Iris pigment epithelial cell (primary cell): ENCODE measurements around the gene PSG6.
"Not testable (repeated sequence)": the region's sequence is repeated elsewhere in the genome, so short reads cannot be mapped to it uniquely, and the experiment has no call there.

ENCODE experiments used
- DNase-seq: peaks from one replicate; pipeline ENCODE4 v3.0.0-alpha.2; 2011; ENCODE audit warnings: low read depth

Gene PSG6

DNA sequence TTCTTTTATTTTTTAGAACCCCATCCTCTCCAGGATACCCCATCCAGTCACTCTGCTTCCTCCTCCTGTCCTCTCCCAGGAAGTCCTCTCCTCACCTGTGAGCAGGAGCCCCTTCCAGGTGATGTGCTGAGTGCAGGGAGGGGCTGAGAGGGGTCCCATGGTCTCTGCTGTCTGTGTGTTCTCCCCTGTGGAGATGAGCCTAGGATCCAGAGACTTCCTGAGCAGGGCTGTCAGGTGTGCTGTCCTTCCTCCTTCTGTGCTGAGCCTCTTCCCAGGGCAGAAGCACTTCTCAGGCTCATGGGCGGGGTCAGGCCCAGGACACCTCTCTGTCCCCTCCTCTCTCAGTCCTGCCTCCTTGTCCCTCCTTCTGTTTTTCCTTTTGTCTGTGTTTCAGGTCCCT, at the start of gene PSG6:
TSS of gene PSG6 (minus strand) at position 261 of the 400 bp plus-strand sequence. CDS start at position 159, 102 bp downstream.
- not testable (repeated sequence) for DNase-seq

DNA sequence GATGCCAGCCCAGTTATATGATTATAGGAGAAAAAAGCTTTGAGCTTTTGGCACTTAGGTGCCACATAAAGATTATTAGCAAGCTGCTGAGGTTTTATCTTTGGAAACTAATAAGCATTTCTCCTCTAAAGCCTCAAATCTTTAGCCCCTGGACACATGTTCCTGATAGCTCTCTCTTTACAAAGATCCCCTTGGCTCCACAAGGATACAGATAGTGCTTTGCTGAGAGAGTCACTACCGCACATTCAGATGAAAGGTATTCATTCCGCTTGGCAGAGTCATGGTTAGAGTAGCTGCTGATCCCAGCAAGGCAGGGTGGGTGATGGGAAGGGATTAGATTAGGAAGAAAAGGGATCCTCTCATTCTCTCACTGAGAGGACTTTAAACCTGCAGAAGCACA, 47.5 kb upstream of the PSG6 start:
- DNase-seq = peak; percentile 70

DNA sequence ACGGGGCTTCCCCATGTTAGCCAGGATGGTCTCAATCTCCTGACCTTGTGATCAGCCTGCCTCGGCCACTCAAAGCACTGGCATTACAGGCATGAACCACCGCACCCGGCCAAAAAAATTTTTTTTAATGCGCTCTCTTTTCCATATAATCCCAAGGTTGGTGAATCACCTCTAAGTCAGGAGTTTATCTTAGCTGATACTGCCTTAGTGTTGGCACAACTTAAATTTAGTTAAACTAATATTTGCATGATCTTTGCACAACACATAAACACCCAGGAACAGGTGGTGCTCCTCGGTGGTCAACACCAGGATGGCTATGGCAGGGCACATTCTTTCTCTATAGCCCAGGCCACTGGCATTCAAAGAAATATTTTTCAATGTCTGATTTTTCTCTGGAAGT, 43.4 kb upstream of the PSG6 start:
- no peak for DNase-seq

DNA sequence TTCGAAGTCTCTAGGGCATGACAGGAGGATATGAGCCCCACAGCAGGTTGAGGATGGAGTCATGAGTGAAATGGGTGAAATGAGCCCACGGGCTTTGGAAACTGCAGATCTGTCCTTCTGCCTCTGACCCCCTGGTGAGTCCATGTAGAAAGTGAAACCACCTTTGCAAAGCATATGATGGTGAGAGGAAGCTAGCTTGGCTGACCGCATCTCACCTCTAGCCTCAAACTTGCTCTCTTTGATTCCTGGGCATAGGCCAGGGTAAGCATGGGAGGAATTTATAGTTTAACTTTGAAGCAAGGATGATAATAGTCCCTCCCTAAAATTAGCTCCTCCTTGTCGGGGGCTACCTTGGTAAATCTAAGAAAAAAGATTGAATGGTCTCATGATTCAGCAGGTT, 34.4 kb upstream of the PSG6 start:
- DNase-seq = not testable (repeated sequence)

DNA sequence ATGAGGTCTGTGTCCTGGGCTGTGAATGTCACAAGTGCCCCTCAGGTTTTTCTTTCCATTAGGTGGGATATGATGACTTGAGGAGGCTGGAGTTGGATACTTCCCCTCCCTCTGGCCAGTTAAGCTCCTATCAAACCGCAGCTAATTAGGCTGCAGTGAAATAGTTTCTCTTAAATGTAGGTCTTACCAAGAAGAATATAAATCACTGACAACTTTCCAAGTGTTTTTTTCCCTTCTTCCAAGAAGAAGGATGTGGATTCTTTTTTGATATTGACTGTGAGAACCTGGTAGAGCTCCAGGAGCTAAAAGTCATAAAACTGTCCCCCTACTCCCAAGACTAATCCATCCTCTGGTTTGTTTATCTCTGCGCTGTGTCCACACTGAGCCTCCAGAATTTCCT, 33.8 kb upstream of the PSG6 start:
- not testable (repeated sequence) for DNase-seq

DNA sequence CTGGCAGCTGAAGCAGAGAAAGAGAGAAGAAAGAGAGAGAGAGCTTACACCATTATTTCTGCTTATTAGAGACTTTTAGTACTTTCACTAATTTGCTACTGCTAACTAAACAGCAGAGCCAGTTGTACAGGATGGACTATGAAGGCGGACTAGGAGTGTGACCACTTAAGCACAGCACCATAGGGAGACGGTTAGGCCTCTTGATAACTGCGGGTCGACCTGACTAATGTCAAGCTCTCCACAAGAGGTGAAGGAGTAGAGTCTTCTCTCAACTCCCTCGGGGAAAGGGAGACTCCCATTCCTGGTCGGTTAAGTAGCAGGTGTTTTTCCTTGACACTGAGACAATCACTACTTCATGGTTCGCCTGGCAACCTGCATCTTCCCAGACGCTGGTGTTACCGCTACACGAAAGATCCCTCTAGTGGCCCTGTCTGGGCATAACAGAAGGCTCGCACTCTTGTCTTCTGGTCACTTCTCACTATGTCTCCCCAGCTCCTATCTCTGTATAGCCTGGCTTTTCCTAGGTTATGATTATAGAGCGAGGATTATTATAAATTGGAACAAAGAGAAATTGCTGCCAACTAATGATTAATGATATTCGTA, 24.6 kb upstream of the PSG6 start:
- no peak for DNase-seq

DNA sequence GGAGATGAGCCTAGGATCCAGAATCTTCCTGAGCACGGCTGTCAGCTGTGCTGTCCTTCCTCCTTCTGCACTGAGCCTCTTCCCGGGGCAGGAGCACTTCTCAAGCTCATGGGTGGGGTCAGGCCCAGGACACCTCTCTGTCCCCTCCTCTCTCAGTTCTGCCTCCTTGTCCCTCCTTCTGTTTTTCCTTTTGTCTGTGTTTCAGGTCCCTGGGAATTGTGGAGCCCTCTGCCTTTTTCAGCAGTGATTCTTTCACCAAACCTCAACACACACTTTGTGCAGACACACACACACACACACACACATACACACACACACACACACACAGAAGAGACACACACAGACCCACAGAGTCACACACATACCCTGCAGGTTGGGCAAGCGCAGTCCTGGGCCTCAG, 19.4 kb upstream of the PSG6 start, which contains the start of gene PSG7:
TSS of gene PSG7 (minus strand) at position 101 of the 400 bp plus-strand sequence. CDS start 131 bp downstream, outside the sequence.
- not testable (repeated sequence) for DNase-seq

DNA sequence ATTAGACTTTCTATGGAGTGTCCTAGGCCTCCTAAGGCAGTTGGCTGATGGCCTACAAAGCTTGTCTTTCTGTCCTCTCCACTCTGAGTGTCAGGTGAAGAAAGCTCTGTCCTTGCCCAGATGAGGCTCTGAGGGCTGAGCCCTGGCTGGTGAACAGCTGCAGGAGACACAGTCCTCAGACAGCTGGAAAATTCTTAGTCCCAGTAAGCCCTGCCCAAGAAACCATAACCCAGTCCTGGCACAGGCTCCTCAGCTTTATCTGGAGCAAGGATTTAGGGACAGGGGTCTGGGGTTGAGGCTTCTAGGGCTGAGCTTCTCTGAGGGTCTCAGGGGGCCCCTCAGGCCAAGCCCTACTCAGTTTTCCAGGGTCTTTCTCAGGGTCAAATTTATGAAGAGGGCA, 17.0 kb upstream of the PSG6 start:
- DNase-seq = not testable (repeated sequence)

DNA sequence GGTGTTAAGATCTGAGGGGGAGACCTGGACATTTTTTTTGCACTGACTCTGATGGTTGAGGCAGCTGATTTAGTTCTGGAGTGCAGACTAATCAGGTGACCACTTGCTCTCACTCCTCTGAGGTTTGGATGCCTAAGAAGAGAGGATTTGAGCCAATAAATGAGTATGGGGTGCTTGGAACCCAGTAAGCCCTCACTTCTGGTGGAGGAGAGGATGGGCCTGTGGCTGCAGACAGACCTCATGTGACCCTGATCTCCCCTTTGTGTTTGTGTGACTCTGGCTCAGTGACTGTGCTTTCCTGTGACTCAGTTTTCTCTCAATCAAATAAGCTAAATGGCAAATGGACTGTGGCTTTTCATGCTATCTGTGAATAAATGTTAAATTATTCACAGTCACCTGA, 16.5 kb upstream of the PSG6 start:
- DNase-seq = peak; percentile 24

DNA sequence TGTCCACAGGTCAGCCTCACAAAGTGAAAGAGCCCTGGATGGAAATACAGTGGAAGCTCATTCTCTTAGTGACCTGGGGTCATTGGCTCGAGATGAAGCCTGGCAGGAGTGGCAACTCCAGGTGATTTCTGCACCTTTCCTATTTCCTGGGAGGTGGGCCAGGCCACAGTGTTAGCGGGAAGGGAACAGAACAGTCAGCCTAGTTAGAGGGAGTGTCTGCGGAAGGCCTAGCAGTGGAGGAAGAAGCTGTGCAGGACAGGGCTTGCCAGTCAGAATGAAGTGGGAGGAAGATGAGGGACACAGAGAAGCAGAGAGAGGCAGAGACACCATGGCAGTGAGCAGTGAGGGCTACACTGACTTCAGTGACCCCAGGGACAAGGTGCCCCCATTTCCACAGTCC, 15.7 kb upstream of the PSG6 start:
- not testable (repeated sequence) for DNase-seq

DNA sequence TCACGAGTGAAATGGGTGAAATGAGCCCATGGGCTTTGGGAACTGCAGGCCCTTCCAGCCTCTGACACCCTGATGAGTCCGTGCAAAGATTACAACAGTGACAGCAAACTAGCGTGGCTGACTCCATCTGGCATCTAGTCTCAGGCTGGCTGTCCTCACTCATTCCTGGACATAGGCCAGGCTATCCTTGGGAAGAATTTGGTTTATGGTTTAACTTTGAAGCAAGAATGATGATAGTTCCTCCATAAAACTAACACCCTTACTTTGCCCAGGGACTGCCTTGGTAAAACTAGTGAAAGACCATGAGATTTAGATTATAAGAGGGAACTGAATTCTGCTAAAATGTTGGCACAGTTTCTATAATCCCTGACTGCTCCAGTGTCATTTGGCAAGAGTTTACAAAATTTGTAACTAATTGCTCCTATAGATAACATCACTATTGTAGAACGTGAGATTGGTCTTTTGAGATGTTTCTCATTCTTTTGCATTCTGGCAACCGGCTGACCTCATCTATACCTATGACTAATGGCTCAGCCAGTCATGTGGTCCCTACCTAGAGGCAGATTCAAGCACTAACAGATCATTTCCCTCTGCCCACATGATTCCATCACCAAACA, 14.9 kb upstream of the PSG6 start:
- DNase-seq = peak; percentile 86

DNA sequence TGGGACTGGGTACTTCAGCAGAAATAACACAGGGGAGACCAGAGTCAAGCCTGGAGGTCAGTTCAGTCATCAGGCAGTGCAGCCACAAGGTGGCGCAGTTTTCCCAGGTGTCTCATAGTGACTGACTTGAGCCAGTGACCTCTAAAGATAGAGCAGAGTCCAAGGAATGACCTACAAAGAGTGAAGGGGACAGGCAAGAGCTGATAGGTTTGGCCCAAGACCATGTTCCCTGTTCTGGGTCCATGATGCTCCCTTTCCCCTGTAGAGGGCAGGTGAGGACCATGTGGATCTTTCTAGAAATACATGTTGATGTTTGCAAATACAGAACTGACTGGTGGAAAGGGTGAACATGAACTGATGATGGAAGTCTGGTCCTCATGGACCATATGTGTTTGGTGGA, 12.5 kb upstream of the PSG6 start:
- DNase-seq = peak; percentile 34

DNA sequence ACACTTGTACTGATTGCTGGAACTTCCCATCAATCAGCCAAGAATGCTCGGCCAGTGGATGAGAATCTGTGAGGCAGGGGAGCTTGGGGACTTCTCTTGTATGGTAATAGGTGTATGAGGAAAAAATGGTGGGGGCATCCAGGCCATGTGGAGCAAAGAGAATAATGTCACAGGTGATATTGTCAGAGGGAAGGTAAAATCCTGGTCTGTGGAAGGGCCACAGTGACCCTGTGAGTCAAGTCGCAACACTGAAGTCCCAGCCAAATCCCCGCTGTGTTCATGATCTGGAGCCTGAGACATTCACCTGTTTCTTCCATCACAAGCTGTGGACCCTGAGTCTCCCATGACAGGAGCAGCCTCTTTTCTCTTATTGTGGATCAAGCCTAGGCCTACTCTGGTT, 11.2 kb upstream of the PSG6 start:
- no peak for DNase-seq

DNA sequence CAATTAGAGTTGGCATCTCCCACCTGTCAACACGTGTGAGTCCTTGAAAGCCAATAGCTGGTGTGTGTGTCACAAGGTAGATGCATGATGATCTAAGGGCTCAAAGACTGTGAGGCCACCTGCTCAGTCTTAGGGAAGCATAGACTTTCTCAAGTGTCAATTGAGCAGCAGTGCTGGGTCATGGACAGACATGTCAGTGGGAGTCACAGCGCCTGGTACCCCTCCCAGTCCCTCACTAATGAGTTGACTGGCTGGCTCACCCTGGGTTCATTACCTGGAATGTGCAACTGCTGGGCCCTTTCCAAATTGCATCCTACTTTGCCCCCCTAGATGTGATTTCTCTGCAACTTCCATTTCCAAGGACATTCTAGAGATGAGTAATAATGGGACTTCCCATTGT, 9.1 kb upstream of the PSG6 start:
- DNase-seq = no peak

DNA sequence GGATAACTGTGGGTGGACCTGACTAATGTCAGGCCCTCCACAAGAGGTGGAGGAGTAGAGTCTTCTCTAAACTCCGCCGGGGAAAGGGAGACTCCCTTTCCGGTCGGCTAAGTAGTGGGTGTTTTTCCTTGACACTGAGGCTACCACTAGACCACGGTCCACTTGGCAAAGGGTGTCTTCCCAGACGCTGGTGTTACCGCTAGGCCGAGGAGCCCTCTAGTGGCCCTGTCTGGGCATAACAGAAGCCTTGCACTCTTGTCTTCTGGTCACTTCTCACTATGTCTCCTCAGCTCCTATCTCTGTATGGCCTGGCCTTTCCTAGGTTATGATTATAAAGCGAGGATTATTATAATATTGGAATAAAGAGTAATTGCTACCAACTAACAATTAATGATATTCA, 5.4 kb upstream of the PSG6 start:
- peak; percentile 71 for DNase-seq

DNA sequence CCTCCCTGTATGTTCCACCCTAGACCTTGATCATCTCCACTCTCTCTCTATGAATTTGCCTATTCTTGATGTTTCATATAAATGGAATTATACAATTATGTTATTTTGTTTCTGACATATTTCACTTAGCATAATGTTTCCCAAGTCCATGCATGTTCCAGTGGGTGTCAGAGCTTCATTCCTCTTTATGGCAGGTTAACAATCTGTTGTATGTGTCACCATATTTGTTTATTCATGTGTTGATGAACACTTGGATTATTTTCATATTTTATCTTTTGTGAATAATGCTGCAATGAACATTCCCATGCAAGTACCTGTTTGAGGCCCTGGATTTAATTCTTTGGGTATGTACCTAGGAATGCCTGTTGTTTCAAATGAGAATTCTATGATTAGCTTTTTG, 3.3 kb upstream of the PSG6 start:
- DNase-seq = not testable (repeated sequence)

DNA sequence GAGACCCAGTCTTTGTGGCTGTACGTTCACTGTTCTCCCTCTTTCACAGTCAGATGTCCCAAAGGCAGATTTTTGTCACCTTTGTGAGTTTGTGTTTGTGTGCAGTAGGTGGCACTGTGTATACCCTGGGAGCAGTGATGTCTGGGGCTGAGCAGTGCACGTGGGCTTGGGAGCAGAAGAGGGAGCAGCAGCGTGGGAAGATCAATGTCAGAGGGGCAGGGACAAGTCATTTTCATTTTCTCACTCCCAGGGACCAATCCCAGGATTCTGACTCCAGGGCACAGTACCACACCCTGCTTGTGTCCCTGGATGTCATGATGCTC, 2.0 kb upstream of the PSG6 start:
- DNase-seq = no peak

DNA sequence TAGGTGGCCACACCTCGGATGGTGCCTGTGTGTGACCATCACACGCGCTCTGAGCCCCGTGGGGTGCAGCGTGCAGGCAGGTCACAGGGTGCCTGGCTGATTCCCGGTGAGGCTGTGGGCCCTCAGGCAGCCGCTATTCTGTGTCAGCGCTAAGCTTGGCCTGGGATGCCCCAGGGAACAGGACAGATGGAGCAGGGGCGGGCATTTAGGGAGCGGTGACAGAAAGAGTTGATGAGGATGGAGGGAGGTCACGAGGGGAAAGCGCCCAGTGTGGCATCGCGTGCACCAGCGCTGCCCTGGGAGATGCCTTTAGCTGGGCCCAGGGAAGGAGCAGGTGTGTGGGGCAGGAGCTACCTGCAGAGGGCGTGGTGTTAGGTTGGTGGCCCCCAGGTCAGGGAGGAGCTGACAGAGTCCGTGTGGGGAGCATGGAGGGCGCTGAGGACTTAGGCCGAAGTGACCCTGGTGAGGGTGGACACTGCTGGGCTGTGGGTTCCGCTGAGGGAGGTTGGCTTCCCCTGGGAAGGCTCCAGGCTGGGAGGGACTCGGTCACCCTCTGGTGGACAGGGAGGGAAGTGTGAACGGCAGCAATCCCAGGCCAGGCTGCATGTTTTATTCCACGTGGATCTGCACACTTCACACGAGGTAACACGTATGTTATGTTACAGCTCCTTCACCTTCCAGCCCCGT, 1.5 kb upstream of the PSG6 start:
- not testable (repeated sequence) for DNase-seq

DNA sequence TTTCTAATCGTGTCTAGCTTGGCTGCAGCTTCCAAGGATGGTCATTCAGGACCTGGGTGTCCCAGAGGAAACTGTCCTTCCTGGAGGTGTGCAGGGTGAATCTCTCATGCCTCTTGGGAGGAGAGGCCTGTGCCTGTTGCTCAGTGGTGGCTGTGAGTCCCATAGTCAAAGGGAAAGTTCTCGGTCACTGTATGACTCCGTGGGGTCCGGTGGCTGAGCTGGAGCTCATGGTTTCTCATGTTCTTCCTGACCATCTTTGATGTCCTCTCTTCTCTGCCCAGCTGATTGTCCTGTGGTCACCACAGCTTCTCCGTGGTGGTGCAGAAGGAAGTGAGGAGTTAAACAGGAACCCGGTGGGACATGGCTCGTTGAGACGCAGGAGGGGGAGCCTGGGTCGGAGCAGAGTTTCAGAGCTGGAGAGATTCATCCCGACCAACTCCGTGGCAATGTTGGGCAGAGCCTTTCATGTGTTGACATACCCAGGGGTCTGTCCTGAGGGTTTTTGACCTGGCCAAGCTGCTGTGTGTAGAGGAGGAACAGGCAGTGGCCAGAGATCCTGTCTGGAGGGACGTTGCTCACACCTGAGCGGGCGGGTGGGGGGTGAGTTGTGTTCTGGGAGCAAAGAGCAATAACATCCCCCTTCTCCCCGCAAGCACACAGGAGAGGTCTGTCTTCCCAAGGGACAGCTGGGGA, 829 bp upstream of the PSG6 start:
- DNase-seq = not testable (repeated sequence)

DNA sequence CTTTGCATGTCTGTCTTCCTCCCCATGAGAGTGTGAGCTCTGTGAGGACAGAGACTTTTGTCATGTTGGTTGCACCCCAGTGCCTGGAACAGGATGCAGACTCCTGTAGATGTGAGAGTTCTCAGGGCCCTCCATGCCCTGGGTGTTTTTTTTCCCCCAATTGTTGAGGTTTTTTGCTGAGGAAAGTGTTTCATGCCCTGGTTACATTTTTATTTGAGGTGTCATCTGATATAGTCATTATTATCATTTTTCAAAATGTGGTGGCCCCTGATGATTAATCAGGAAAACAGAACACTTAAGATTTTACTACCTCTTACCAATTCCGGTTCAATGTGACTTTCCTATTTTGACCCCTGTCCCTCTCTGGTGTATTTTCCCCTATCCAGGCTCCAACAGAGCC, 763 bp downstream of the PSG6 start:
- DNase-seq = not testable (repeated sequence)

DNA sequence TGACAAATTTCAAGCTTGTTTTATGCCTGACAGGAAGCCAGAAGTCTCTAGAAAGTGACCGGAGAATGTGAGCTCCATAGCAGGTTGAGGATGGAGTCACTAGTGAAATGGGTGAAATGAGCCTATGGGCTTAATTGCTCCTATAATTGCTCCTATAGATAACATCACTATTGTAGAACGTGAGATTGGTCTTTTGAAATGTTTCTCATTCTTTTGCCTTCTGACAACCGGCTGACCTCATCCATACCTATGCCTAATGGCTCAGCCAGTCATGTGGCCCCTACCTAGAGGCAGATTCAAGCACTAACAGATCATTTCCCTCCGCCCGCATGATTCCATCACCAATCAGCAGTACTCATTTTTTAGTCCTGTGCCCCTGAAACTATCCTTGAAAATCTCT, 4.2 kb downstream of the PSG6 start:
- DNase-seq = not testable (repeated sequence)

DNA sequence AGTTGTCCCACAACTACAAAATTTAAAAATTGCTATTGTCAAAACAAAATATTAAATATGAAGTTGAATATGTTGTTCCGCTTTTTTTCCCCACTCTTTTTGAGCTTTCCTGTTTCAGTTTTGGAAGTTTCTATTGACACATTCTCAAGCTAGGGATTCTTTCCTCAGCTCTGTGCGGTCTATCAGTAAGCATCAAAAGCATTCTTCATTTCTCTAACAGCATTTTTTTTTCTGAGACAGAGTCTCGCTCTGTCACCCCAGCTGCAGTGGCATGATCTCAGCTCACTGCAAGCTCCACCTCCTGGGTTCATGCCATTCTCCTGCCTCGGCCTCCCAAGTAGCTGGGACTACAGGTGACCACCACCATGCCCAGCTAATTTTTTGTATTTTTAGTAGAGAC, 4.8 kb downstream of the PSG6 start:
- not testable (repeated sequence) for DNase-seq

DNA sequence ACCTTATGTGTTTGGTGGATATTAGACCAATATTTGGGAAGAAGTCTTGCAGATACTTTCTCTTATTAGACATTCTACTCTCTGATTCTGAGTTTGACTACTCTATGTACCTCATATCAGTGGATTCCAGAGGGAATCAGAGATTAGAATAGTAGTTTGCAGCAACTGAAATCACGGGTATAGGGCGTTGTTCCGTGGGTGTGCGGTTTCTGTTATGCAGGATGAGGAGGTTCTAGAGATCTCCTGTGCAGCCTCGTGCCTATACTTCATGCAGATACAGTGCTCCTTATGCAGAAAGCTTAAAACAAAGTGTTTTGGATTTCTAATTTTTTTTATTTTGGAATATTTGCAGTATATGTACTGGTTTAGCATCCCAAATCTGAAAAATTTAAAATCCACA, 6.0 kb downstream of the PSG6 start:
- DNase-seq = not testable (repeated sequence)
